Activated CD8-positive, alpha-beta T cell treated with anti-CD3 and anti-CD28 coated beads, Interleukin-2, amount 10 ng/mL, durations not matched to agents 7 days and 5 days (primary cell): Measurements from ENCODE around the gene JSRP1. TPM values are rescaled to one million over a fixed set of nuclear protein-coding genes. Genes with fewer than 3 reads are reported as not detected.

Experiments used
- ATAC-seq: fragments of 150-1000 bp; cut with Tn5 transposase; one replicate; pipeline ENCODE4 v1.10.0; 2021; ENCODE audit warnings: moderate library complexity
- CTCF ChIA-PET: fragments of 350-600 bp; sonication (Branson Sonifier 250); formaldehyde crosslinking; loops from one replicate; lab custom pipeline; 2021; ENCODE audit warnings: antibody characterized with exemption; lab: Charles Lee
- POLR2A ChIA-PET: fragments of 350-600 bp; sonication (Branson Sonifier 250); formaldehyde crosslinking; loops from one replicate; lab custom pipeline; 2021; ENCODE audit warnings: antibody characterized with exemption; lab: Charles Lee
- DNase-seq: peaks from one replicate; pipeline ENCODE4 v3.0.0-alpha.2; 2020
- H3K27ac Mint-ChIP-seq: one replicate; pipeline ENCODE4 v1.8.0; 2021; ENCODE audit warnings: mild to moderate bottlenecking, mixed read lengths
- H3K27me3 Mint-ChIP-seq: one replicate; pipeline ENCODE4 v1.8.0; 2021; ENCODE audit warnings: low read depth, mixed read lengths
- H3K36me3 Mint-ChIP-seq: one replicate; pipeline ENCODE4 v1.8.0; 2021; ENCODE audit warnings: low read depth, mixed read lengths
- H3K4me1 Mint-ChIP-seq: one replicate; pipeline ENCODE4 v1.8.0; 2021; ENCODE audit warnings: low read depth, mixed read lengths
- H3K4me3 Mint-ChIP-seq: one replicate; pipeline ENCODE4 v1.8.0; 2021; ENCODE audit warnings: mild to moderate bottlenecking, mixed read lengths
- H3K9me3 Mint-ChIP-seq: one replicate; pipeline ENCODE4 v1.8.0; 2022; ENCODE audit warnings: mixed read lengths; ENCODE audit not compliant: insufficient read depth
- total RNA-seq, 2 experiments: library from RNA; stranded (reverse); gene quantifications; one replicate each; pipeline ENCODE4 v1.2.3, GENCODE V29; 2021

Gene JSRP1
- total RNA-seq, 2 experiments from 2014 or later = not detected

DNA sequence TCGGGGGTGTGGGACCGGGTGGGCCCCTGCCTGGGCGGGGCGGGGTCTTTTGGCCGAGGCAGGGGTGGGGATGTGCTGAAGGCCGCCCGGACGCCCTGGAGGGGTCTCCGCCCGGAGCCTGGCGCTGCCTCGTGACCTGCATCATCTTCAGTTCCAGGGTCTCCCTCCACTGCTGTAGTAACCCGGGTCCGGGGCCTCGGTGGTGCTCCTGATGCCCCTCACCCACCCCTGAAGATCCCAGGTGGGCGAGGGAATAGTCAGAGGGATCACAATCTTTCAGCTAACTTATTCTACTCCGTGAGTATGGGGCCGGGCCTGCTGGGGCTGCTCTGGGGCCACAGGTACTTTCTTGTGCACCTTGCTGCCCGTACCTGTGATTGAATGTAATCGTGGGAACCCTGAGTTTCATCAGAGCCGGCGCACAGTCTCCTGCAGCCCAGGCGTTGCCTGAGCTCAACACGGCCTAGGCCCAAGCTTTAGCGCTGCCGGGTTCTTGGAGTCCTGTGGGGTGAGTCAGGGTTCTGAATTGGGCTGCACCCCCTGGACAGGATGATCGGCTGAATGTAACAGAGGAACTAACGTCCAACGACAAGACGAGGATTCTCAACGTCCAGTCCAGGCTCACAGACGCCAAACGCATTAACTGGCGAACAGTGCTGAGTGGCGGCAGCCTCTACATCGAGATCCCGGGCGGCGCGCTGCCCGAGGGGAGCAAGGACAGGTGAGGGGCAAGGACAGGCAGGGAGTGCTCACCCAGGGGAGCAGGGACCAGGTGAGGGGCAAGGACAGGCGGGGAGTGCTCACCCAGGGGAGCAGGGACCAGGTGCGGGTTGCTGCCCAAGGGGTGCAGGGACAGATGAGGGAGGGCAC lies 15.3 kb upstream of the JSRP1 start:
- ChIA-PET CTCF (interaction anchor here (1.3 to 1.8 kb wide), 4 partner anchors 10 to 36 kb away, joined by 4 to 7 read pairs (median 6); partner anchors contain the start of gene PLEKHJ1), POLR2A (interaction anchor here (0.6 to 2.9 kb wide), 14 partner anchors 11 to 414 kb away, joined by 3 to 10 read pairs (median 5); partner anchors contain the start of genes AMH, GADD45B, LMNB2 and LSM7)
- H3K4me3 Mint-ChIP-seq = peak overlapping the region; percentile 90
- peaks cover 46% of the 10 kb centered on the region for H3K4me1 Mint-ChIP-seq
- H3K36me3 Mint-ChIP-seq = peaks cover 39% of the 10 kb centered on the region
- peak overlapping the region; percentile 88 for H3K27ac Mint-ChIP-seq
- ATAC-seq (peak; percentile 3), DNase-seq (no peak)
- H3K27me3 Mint-ChIP-seq = no peaks in the 10 kb centered on the region
- H3K9me3 Mint-ChIP-seq = no peaks in the 10 kb centered on the region

GRCh38 chr19:2270423-2271233 lies 14.4 kb upstream of the JSRP1 start:
- peak overlapping the region; percentile 90 for H3K4me3 Mint-ChIP-seq
- H3K27ac Mint-ChIP-seq = peak overlapping the region; percentile 88
- ATAC-seq = peak; percentile 12
- H3K9me3 Mint-ChIP-seq = no peaks in the 10 kb centered on the region
- H3K27me3 Mint-ChIP-seq = no peaks in the 10 kb centered on the region
- ChIA-PET POLR2A (interaction anchor here (0.6 to 2.9 kb wide), 19 partner anchors 9 to 351 kb away, joined by 3 to 30 read pairs (median 5); partner anchors contain the start of genes AMH, GADD45B, JSRP1 and LMNB2), CTCF (interaction anchor here (0.9 to 1.8 kb wide), 2 partner anchors 30 to 157 kb away, joined by 3 to 5 read pairs; no protein-coding TSS in a partner anchor)
- H3K4me1 Mint-ChIP-seq = peaks cover 50% of the 10 kb centered on the region
- peaks cover 39% of the 10 kb centered on the region for H3K36me3 Mint-ChIP-seq
- peak; percentile 75 for DNase-seq

- DNase-seq (peak; percentile 59), ATAC-seq (no peak)
- Mint-ChIP-seq H3K9me3 (no peaks in the 10 kb centered on the region), H3K4me3 (peak overlapping the region; percentile 88), H3K36me3 (peaks cover 38% of the 10 kb centered on the region), H3K27ac (peak overlapping the region; percentile 88), H3K4me1 (peaks cover 49% of the 10 kb centered on the region), H3K27me3 (no peaks in the 10 kb centered on the region)
- POLR2A ChIA-PET = interaction anchor here (0.6 to 2.9 kb wide), 21 partner anchors 8 to 352 kb away, joined by 3 to 30 read pairs (median 5); partner anchors contain the start of genes AMH, GADD45B, JSRP1 and LMNB2
- CTCF ChIA-PET = interaction anchor here (0.9 to 1.8 kb wide), 2 partner anchors 29 to 158 kb away, joined by 3 to 5 read pairs; no protein-coding TSS in a partner anchor
Observed at GRCh38 chr19:2270157-2270422, 13.9 kb upstream of the JSRP1 start.

- ChIA-PET POLR2A (interaction anchor here (0.6 to 2.9 kb wide), 19 partner anchors 8 to 353 kb away, joined by 3 to 30 read pairs (median 5); partner anchors contain the start of genes AMH, JSRP1, LMNB2 and LSM7), CTCF (interaction anchor here (0.9 kb wide), 1 partner anchor 159 kb away, joined by 3 read pairs; no protein-coding TSS in a partner anchor)
- H3K36me3 Mint-ChIP-seq = peaks cover 36% of the 10 kb centered on the region
- peak; percentile 99 for DNase-seq
- H3K4me3 Mint-ChIP-seq = peak overlapping the region; percentile 88
- peaks cover 46% of the 10 kb centered on the region for H3K4me1 Mint-ChIP-seq
- H3K27me3 Mint-ChIP-seq = no peaks in the 10 kb centered on the region
- ATAC-seq = peak; percentile 78
- H3K27ac Mint-ChIP-seq = peak overlapping the region; percentile 88
- no peaks in the 10 kb centered on the region for H3K9me3 Mint-ChIP-seq
Observed at GRCh38 chr19:2269244-2270156, 13.3 kb upstream of the JSRP1 start.

- DNase-seq (no peak), ATAC-seq (no peak)
- Mint-ChIP-seq H3K4me1 (peaks cover 39% of the 10 kb centered on the region), H3K27ac (peak overlapping the region; percentile 88), H3K9me3 (no peaks in the 10 kb centered on the region), H3K4me3 (peak overlapping the region; percentile 88), H3K36me3 (peaks cover 30% of the 10 kb centered on the region), H3K27me3 (no peaks in the 10 kb centered on the region)
- CTCF ChIA-PET = no interaction called here
- POLR2A ChIA-PET = interaction anchor here (1.5 kb wide), 1 partner anchor 9 kb away, joined by 6 read pairs; no protein-coding TSS in a partner anchor
Observed at GRCh38 chr19:2268861-2269243, 12.6 kb upstream of the JSRP1 start.

DNA sequence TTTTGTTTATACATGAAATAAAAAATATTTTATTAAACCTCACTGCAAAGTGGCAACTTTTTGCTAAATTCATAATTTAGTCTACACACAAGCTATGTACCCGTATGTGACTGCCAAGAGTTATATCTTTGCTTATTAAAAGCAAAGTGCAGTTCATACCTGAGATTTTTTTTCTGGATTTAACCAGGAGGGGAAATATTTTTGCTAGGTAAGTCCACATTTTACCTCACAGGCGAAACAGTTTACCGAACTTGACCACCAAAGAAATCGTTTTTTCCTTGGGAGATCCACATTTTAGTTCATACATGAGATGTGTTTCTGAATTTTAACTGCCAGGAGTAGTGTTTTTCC lies 12.2 kb upstream of the JSRP1 start:
- DNase-seq (no peak), ATAC-seq (no peak)
- ChIA-PET CTCF (no interaction called here), POLR2A (interaction anchor here (1.5 kb wide), 1 partner anchor 9 kb away, joined by 6 read pairs; no protein-coding TSS in a partner anchor)
- Mint-ChIP-seq H3K36me3 (peaks cover 26% of the 10 kb centered on the region), H3K27ac (no peak overlapping the region), H3K4me1 (peaks cover 36% of the 10 kb centered on the region), H3K4me3 (peak overlapping the region; percentile 88), H3K9me3 (no peaks in the 10 kb centered on the region), H3K27me3 (no peaks in the 10 kb centered on the region)

GRCh38 chr19:2266183-2266993 lies 10.2 kb upstream of the JSRP1 start:
- DNase-seq = peak; percentile 46
- Mint-ChIP-seq H3K27me3 (no peaks in the 10 kb centered on the region), H3K4me3 (no peak overlapping the region), H3K36me3 (peaks cover 11% of the 10 kb centered on the region), H3K27ac (peak overlapping the region; percentile 58), H3K9me3 (no peaks in the 10 kb centered on the region), H3K4me1 (peaks cover 21% of the 10 kb centered on the region)
- ChIA-PET CTCF (interaction anchor here (0.6 to 2.0 kb wide), 3 partner anchors 8 to 28 kb away, joined by 3 to 5 read pairs (median 4); no protein-coding TSS in a partner anchor), POLR2A (no interaction called here)
- ATAC-seq = no peak

- Mint-ChIP-seq H3K27ac (no peak overlapping the region), H3K9me3 (no peaks in the 10 kb centered on the region), H3K36me3 (no peaks in the 10 kb centered on the region), H3K4me3 (no peak overlapping the region), H3K4me1 (peaks cover 34% of the 10 kb centered on the region), H3K27me3 (no peaks in the 10 kb centered on the region)
- CTCF ChIA-PET = interaction anchor here (0.6 to 2.0 kb wide), 10 partner anchors 9 to 591 kb away, joined by 3 to 32 read pairs (median 3); no protein-coding TSS in a partner anchor
- ATAC-seq = peak; percentile 48
- POLR2A ChIA-PET = interaction anchor here (1.0 to 1.8 kb wide), 3 partner anchors 9 to 359 kb away, joined by 3 to 4 read pairs (median 4); partner anchors contain the start of gene GADD45B
- peak; percentile 74 for DNase-seq
Observed at GRCh38 chr19:2261438-2262172, 5.4 kb upstream of the JSRP1 start.

DNA sequence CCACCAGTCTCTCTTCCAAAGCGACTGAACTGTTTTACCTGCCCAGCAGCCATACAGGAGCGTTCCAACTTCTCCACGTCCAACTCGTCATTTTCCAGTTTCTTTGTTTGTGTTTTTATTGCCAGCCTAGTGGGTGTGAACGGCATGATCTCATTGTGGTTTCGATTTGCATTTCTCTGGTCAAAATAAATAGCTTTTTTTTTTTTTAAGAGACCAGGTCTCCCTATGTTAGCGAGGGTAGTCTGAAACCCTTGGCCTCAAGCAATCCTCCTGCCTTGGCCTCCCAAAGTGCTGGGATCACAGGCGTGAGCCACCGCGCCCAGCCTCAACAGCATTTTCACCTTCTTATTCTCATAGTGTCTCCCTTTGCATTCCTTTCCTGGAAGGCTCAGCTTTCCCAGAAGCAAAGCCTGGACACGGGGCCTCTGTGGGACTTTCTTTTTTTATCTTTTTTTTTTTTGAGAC lies 4.2 kb upstream of the JSRP1 start:
- DNase-seq (no peak), ATAC-seq (no peak)
- H3K4me1 Mint-ChIP-seq = peaks cover 31% of the 10 kb centered on the region
- no peaks in the 10 kb centered on the region for H3K9me3 Mint-ChIP-seq
- peak overlapping the region; percentile 4 for H3K27ac Mint-ChIP-seq
- H3K4me3 Mint-ChIP-seq = no peak overlapping the region
- H3K27me3 Mint-ChIP-seq = no peaks in the 10 kb centered on the region
- CTCF ChIA-PET = interaction anchor here (1.0 to 2.0 kb wide), 3 partner anchors 22 to 72 kb away, joined by 3 to 32 read pairs (median 5); no protein-coding TSS in a partner anchor
- no peaks in the 10 kb centered on the region for H3K36me3 Mint-ChIP-seq
- POLR2A ChIA-PET = interaction anchor here (1.3 to 1.4 kb wide), 2 partner anchors 8 to 10 kb away, joined by 6 to 10 read pairs; no protein-coding TSS in a partner anchor
